ENCODE results near the gene ITGB2.

The ITGB2 gene

GRCh38 chr21:44910229-44911067 is 10.3 kb downstream of the ITGB2 start:
- no peak for DNase-seq (ENCODE audit: low read depth)
- no peak overlapping the region for H3K4me3 ChIP-seq (ENCODE audit: low read length)
- TF ChIP-seq, protein P1, sequence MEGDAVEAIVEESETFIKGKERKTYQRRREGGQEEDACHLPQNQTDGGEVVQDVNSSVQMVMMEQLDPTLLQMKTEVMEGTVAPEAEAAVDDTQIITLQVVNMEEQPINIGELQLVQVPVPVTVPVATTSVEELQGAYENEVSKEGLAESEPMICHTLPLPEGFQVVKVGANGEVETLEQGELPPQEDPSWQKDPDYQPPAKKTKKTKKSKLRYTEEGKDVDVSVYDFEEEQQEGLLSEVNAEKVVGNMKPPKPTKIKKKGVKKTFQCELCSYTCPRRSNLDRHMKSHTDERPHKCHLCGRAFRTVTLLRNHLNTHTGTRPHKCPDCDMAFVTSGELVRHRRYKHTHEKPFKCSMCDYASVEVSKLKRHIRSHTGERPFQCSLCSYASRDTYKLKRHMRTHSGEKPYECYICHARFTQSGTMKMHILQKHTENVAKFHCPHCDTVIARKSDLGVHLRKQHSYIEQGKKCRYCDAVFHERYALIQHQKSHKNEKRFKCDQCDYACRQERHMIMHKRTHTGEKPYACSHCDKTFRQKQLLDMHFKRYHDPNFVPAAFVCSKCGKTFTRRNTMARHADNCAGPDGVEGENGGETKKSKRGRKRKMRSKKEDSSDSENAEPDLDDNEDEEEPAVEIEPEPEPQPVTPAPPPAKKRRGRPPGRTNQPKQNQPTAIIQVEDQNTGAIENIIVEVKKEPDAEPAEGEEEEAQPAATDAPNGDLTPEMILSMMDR (conservative IDR thresholded peaks at IDR 0.05; ENCODE audit: low read length), result no peak

- TF ChIP-seq, protein P1 (conservative IDR thresholded peaks at IDR 0.05; ENCODE audit: low read length), result no peak
- no peak overlapping the region for H3K4me3 ChIP-seq (ENCODE audit: low read length)
- no peak for DNase-seq (ENCODE audit: low read depth)
Measured at GRCh38 chr21:44909719-44910118, 11.0 kb downstream of the ITGB2 start.

- no peak overlapping the region for H3K4me3 ChIP-seq (ENCODE audit: low read length)
- TF ChIP-seq, protein P1 (conservative IDR thresholded peaks at IDR 0.05; ENCODE audit: low read length), result no peak
- no peak for DNase-seq (ENCODE audit: low read depth)
Measured at GRCh38 chr21:44908908-44909307, 11.8 kb downstream of the ITGB2 start.

DNA sequence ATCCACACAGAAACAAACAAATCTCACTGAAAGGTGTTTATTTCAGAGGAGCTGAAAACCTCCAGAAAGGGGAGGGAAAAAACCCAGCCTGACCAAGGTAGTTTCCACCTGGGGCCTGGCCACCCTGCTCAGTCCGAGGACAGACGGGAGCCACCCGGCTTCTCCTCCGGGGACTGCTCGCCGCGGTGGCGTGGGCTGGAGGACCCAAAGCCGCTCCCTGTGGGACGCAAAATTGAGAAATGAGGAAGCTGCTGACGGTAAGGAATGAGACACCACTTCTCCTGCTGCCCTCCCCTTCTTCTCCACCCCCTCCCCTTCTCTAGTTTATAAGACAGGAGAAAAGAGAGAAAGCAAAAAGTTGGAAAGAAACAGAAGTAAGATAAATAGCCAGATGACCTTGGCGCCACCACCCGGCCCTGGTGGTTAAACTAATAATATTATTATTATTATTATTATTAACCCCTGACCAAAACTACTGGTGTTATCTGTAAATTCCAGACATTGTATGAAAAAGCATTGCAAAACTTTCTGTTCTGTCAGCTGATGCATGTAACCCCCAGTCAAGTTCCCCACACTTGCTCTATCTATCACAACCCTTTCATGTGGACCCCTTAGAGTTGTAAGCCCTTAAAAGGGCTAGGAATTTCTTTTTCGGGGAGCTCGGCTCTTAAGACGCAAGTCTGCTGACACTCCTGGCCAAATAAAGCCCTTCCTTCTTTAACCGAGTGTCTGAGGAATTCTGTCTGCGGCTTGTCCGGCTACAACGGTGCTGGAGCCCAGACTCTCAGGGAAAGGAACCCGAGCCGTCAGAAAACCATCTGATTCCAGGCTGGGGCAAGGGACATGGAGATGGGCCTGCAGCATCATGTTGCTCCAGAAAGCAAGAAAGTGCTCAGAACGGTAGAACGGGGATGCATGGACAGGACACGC is 12.5 kb downstream of the ITGB2 start:
- TF ChIP-seq, protein P1 (conservative IDR thresholded peaks at IDR 0.05; ENCODE audit: low read length), result no peak
- no peak overlapping the region for H3K4me3 ChIP-seq (ENCODE audit: low read length)
- DNase-seq (ENCODE audit: low read depth), result no peak

DNA sequence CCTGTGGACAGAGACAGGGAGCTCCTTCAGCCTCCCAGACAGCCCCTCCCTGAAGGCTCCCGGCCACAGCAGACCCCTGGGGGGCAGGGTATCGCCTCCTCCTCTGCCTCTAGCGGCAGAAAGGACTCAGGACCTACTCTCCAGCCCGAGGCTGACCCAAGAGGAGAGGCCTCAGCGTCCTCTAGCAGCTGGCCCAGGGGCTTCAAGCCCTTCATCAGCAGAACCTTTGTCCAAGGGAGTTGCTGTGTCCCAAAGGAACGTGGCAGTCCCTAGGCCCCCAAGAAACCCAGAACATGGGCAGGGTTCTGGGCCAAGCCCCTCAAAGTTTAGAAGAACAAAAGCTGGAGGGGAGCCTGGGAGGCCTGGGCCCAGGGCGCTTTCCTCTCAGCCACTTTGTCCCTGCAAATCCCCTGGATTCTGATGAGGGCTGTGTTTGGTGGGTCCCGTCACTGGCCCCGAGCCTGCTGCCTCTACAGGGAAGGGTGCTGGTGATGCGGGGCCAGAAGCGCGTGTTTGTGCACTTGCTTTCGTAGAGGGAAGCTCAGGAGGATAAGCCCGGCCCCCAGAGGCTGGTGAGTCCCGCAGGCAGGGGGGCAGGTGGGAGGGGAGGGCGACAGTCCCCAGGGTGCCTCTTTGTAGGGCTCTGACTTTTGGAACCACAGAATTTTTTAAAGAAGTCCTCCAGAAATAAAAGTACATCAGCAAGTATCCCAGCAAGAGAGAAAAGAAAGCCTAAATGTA is 13.3 kb downstream of the ITGB2 start:
- no peak overlapping the region for H3K4me3 ChIP-seq (ENCODE audit: low read length)
- no peak for DNase-seq (ENCODE audit: low read depth)
- TF ChIP-seq, protein P1 (conservative IDR thresholded peaks at IDR 0.05; ENCODE audit: low read length), result peak; percentile 11; the same call in 1 of the 2 replicates

GRCh38 chr21:44905728-44906090 is 15.0 kb downstream of the ITGB2 start:
- TF ChIP-seq, protein P1 (conservative IDR thresholded peaks at IDR 0.05; ENCODE audit: low read length), result no peak
- no peak for DNase-seq (ENCODE audit: low read depth)
- no peak overlapping the region for H3K4me3 ChIP-seq (ENCODE audit: low read length)

All from AG10803 (cell line).